ENCODE results near the gene ATP6V1F.

DNA sequence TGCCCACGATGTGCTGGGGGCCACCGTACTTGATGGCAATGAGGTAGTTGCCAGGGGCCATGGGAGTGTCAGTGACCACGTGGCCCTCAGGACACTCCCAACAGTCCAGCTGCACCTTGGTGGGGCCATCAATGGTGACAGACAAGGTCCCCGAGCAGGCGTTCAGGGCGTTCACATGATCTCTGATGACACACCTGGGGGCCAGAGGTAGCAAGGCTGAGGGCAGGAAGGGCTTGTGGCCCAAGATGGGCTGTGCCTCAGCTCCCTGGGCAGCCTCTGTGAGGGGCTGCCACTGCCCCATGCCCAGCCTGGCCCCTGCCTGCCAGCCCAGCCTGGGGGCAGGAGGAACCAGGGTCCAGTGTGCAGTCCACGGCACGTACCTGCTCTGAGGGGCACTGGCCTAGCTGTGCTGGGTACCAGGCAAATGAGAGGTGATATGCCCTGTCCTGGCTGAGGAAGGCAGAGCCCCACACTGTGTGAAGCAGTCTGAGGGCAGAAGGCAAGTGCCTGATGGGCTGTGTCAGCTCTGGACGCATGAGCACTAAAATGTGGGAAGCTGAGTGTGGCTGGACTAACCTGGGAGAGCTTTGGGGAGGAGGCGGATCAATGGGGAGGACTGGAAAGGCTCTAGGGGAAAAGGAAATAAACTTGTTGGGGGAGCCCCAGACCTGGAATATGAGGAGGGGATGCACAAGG is 51.4 kb downstream of the ATP6V1F start:
- TF ChIP-seq, protein P1, sequence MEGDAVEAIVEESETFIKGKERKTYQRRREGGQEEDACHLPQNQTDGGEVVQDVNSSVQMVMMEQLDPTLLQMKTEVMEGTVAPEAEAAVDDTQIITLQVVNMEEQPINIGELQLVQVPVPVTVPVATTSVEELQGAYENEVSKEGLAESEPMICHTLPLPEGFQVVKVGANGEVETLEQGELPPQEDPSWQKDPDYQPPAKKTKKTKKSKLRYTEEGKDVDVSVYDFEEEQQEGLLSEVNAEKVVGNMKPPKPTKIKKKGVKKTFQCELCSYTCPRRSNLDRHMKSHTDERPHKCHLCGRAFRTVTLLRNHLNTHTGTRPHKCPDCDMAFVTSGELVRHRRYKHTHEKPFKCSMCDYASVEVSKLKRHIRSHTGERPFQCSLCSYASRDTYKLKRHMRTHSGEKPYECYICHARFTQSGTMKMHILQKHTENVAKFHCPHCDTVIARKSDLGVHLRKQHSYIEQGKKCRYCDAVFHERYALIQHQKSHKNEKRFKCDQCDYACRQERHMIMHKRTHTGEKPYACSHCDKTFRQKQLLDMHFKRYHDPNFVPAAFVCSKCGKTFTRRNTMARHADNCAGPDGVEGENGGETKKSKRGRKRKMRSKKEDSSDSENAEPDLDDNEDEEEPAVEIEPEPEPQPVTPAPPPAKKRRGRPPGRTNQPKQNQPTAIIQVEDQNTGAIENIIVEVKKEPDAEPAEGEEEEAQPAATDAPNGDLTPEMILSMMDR (IDR thresholded peaks at IDR 0.05), result no peak
- TF ChIP-seq EZH2phosphoT487 (IDR thresholded peaks at IDR 0.05), result no peak
